HepG2 (cell line): ENCODE measurements around the gene RBBP8NL. TPM values are rescaled to one million over a fixed set of nuclear protein-coding genes. Genes with fewer than 3 reads are reported as not detected.

Experiments
- AGO2 ChIP-seq: fragments of 200-400 bp; formaldehyde crosslinking; optimal IDR thresholded peaks from 2 replicates; pipeline ENCODE3; 2017; ENCODE audit warnings: mild to moderate bottlenecking, low read depth, low read length, moderate library complexity
- MYC ChIP-seq: sonication (generic); formaldehyde crosslinking; IDR thresholded peaks from 2 replicates; pipeline ENCODE4 v1.9.0; 2021; ENCODE audit warnings: missing genetic modification reagents, borderline replicate concordance
- NCOA2 ChIP-seq: sonication (generic); formaldehyde crosslinking; IDR thresholded peaks from 2 replicates; pipeline ENCODE4 v1.8.0; 2022; ENCODE audit warnings: inconsistent platforms
- SNAPC2 ChIP-seq: sonication (generic); formaldehyde crosslinking; IDR thresholded peaks from 2 replicates; pipeline ENCODE4 v1.8.1; 2022; ENCODE audit warnings: mild to moderate bottlenecking, missing genetic modification reagents
- SOX5 ChIP-seq: IDR thresholded peaks from 2 replicates; pipeline ENCODE4 v1.6.1; 2016; ENCODE audit warnings: borderline replicate concordance
- SSRP1 ChIP-seq: IDR thresholded peaks from 2 replicates; pipeline ENCODE4 v1.6.1; 2016; ENCODE audit warnings: control low read depth
- ZNF281 ChIP-seq: sonication (generic); formaldehyde crosslinking; IDR thresholded peaks from 2 replicates; pipeline ENCODE4 v1.4.0; 2020; ENCODE audit warnings: missing genetic modification reagents, borderline replicate concordance
- ZNF33A ChIP-seq: sonication (generic); formaldehyde crosslinking; IDR thresholded peaks from 2 replicates; pipeline ENCODE4 v1.5.1; 2020; ENCODE audit warnings: missing genetic modification reagents, mild to moderate bottlenecking, moderate library complexity, borderline replicate concordance
- ZNF646 ChIP-seq: sonication (generic); formaldehyde crosslinking; IDR thresholded peaks from 2 replicates; pipeline ENCODE4 v1.9.0; 2021; ENCODE audit warnings: mild to moderate bottlenecking, missing genetic modification reagents
- ZNF747 ChIP-seq: sonication (generic); formaldehyde crosslinking; IDR thresholded peaks from 2 replicates; pipeline ENCODE4 v1.8.1; 2023; ENCODE audit warnings: missing genetic modification reagents, mild to moderate bottlenecking, borderline replicate concordance
- ZNF761 ChIP-seq: sonication (generic); formaldehyde crosslinking; conservative IDR thresholded peaks from 2 replicates; pipeline ENCODE4 v1.4.0; 2020; ENCODE audit warnings: mild to moderate bottlenecking, missing genetic modification reagents
- ZNF816 ChIP-seq: sonication (generic); formaldehyde crosslinking; IDR thresholded peaks from 2 replicates; pipeline ENCODE4 v1.8.0; 2022; ENCODE audit warnings: missing genetic modification reagents, mild to moderate bottlenecking, borderline replicate concordance
- polyA plus RNA-seq, 8 experiments: library from polyadenylated mRNA; depleted of rRNA in 3 of 8; stranded (reverse) in 7 of 8; unstranded in 1 of 8; fragments of >200 nt; fragmentation: Illumina TruSeq in 4 of 8; extraction: Trizol in 4 of 8; gene quantifications; 2 replicates each; pipeline versions ENCODE4 v1.2.1 to v1.2.3, GENCODE V29; 2011 to 2016; ENCODE audit warnings: low read depth in 4 of 8, missing spikeins in 1 of 8, mixed read lengths in 1 of 8; ENCODE audit not compliant: insufficient read depth in 1 of 8
- total RNA-seq, 5 experiments: library from RNA; depleted of rRNA; stranded (reverse); fragments of >200 nt; fragmentation: Illumina TruSeq; extraction: Trizol; gene quantifications; 2 replicates each; pipeline ENCODE4 v1.2.3, GENCODE V29; 2016; ENCODE audit warnings: low read depth in 1 of 5
- TF ChIP-seq, protein P1 (sequence below): sonication (generic); formaldehyde crosslinking; IDR thresholded peaks from 2 replicates; pipeline ENCODE4 v1.4.0; 2020; ENCODE audit warnings: missing genetic modification reagents

The RBBP8NL gene
- total and polyA plus RNA-seq, 2 of the 13 experiments (the other 11 are each of a cell fraction or from before 2014, with no cell fraction given), result 0.69 to 0.86 TPM

DNA sequence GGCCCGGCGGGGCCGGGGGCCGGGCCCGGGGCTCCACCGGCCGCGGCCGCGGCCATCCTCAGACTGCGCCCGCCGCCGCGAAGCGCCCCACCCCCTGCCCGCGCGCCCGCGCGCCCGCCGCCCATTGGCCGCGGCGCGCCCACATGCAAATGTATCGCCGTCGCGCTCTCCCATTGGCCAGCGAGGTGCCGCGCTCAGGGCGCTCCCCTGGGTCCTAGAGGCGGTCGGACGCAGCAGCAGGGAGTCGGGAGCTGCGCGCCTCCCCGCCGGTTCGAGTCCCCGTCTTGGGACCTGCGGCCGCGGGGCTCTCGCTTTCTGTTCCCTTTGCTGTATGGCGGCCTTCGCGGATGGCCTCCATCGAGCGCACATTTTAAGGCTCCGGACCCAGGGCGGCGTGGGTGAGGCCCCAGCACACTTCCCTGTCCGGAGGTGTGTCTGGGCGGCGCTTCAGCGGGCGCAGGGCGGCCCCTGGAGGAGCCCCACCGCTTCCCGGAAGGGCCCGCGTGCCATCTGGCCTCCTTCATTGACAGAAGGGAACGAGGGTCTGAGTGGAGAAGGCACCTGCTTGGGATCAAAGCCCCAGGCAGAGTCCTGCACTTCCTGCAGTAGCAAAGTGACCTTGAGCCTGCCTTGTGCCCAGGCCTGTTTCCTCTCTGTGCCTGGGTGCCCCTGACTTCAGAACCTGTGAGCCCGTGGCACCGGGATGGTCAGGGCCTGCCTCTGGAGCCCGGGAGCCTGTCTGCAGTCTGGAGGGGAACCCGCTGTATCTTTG lies 19.9 kb downstream of the RBBP8NL start, which contains the start of gene CABLES2 (continued):
- TF ChIP-seq, protein P1, sequence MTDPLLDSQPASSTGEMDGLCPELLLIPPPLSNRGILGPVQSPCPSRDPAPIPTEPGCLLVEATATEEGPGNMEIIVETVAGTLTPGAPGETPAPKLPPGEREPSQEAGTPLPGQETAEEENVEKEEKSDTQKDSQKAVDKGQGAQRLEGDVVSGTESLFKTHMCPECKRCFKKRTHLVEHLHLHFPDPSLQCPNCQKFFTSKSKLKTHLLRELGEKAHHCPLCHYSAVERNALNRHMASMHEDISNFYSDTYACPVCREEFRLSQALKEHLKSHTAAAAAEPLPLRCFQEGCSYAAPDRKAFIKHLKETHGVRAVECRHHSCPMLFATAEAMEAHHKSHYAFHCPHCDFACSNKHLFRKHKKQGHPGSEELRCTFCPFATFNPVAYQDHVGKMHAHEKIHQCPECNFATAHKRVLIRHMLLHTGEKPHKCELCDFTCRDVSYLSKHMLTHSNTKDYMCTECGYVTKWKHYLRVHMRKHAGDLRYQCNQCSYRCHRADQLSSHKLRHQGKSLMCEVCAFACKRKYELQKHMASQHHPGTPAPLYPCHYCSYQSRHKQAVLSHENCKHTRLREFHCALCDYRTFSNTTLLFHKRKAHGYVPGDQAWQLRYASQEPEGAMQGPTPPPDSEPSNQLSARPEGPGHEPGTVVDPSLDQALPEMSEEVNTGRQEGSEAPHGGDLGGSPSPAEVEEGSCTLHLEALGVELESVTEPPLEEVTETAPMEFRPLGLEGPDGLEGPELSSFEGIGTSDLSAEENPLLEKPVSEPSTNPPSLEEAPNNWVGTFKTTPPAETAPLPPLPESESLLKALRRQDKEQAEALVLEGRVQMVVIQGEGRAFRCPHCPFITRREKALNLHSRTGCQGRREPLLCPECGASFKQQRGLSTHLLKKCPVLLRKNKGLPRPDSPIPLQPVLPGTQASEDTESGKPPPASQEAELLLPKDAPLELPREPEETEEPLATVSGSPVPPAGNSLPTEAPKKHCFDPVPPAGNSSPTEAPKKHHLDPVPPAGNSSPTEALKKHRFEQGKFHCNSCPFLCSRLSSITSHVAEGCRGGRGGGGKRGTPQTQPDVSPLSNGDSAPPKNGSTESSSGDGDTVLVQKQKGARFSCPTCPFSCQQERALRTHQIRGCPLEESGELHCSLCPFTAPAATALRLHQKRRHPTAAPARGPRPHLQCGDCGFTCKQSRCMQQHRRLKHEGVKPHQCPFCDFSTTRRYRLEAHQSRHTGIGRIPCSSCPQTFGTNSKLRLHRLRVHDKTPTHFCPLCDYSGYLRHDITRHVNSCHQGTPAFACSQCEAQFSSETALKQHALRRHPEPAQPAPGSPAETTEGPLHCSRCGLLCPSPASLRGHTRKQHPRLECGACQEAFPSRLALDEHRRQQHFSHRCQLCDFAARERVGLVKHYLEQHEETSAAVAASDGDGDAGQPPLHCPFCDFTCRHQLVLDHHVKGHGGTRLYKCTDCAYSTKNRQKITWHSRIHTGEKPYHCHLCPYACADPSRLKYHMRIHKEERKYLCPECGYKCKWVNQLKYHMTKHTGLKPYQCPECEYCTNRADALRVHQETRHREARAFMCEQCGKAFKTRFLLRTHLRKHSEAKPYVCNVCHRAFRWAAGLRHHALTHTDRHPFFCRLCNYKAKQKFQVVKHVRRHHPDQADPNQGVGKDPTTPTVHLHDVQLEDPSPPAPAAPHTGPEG (CRISPR knock-in tag), result peak; percentile 65; the same call in 1 of the 2 replicates
- TF ChIP-seq AGO2 (no peak), ZNF281 (CRISPR knock-in tag) (peak; percentile 72; the same call in 1 of the 2 replicates), NCOA2 (CRISPR knock-in tag) (peak; percentile 58; the same call in 1 of the 2 replicates), SNAPC2 (CRISPR knock-in tag) (peak; percentile 99), ZNF646 (CRISPR knock-in tag) (no peak), SSRP1 (CRISPR knock-in tag) (peak; percentile 58; the same call in 1 of the 2 replicates), ZNF816 (CRISPR knock-in tag) (peak; percentile 75; the same call in 1 of the 2 replicates), ZNF747 (CRISPR knock-in tag) (peak; percentile 90), ZNF33A (CRISPR knock-in tag) (peak; percentile 85; the same call in 1 of the 2 replicates), ZNF761 (CRISPR knock-in tag) (peak; percentile 96), MYC (CRISPR knock-in tag) (peak; percentile 79), SOX5 (CRISPR knock-in tag) (no peak; the same call in 1 of the 2 replicates)
